SK-N-SH (cell line): Measurements from ENCODE around the gene MLLT6. TPM values are rescaled to one million over a fixed set of nuclear protein-coding genes. Genes with fewer than 3 reads are reported as not detected.

Experiments
- CTCF ChIA-PET: fragments of 300-600, 350-600 bp; formaldehyde crosslinking; extraction: SDS; loops from one replicate; lab custom pipeline; 2021; lab: Yijun Ruan, JAX
- POLR2A ChIA-PET: fragments of 350-600 bp; sonication (Branson Sonifier 250); formaldehyde crosslinking; extraction: SDS; loops from one replicate; lab custom pipeline; 2020; ENCODE audit warnings: antibody characterized with exemption, inconsistent platforms; lab: Yijun Ruan, JAX
- DNase-seq: peaks from one replicate; pipeline ENCODE4 v3.0.0; 2012
- H2AFZ ChIP-seq: fragments of 200-600 bp; sonication (generic); 2 replicates; pipeline ENCODE4 v1.8.1; 2016; ENCODE audit warnings: antibody characterized with exemption, mild to moderate bottlenecking, low read depth
- H3F3A ChIP-seq: fragments of 200-600 bp; sonication (generic); replicated peaks from 2 replicates; pipeline ENCODE3; 2016; ENCODE audit warnings: antibody characterized with exemption, mild to moderate bottlenecking; ENCODE audit not compliant: insufficient read depth
- H3K27ac ChIP-seq, 2 experiments: fragments of 200-500 bp in 1 of 2; fragments of 200-600 bp in 1 of 2; sonication (Bioruptor generic) in 1 of 2; sonication (generic), shearing (Covaris generic) in 1 of 2; 2 replicates each; pipeline versions ENCODE4 v1.5.1 to v1.6.1; 2014 to 2016; ENCODE audit warnings: low read depth in 2 of 2, inconsistent platforms in 1 of 2, low read length in 1 of 2, mild to moderate bottlenecking in 1 of 2, mixed read lengths in 1 of 2
- H3K27me3 ChIP-seq: fragments of 200-600 bp; sonication (generic), shearing (Covaris generic); 2 replicates; pipeline ENCODE4 v1.6.1; 2016; ENCODE audit warnings: mixed run types; ENCODE audit not compliant: insufficient read depth
- H3K36me3 ChIP-seq, 2 experiments: fragments of 200-500 bp in 1 of 2; fragments of 200-600 bp in 1 of 2; sonication (Bioruptor generic) in 1 of 2; sonication (generic) in 1 of 2; replicated peaks in 1 of 2; 2 replicates each; pipeline versions ENCODE3 to v1.5.1; 2014 to 2016; ENCODE audit warnings: low read length in 1 of 2, mild to moderate bottlenecking in 1 of 2; ENCODE audit not compliant: insufficient read depth in 2 of 2, control insufficient read depth in 1 of 2
- H3K4me1 ChIP-seq, 2 experiments: fragments of 200-500 bp in 1 of 2; fragments of 200-600 bp in 1 of 2; sonication (Bioruptor generic) in 1 of 2; sonication (generic), shearing (Covaris generic) in 1 of 2; 2 replicates each; pipeline versions ENCODE4 v1.5.1 to v1.6.1; 2014 to 2016; ENCODE audit warnings: low read depth in 1 of 2, low read length in 1 of 2, mixed run types in 1 of 2; ENCODE audit not compliant: insufficient read depth in 2 of 2, control insufficient read depth in 1 of 2
- H3K4me2 ChIP-seq: fragments of 200-600 bp; sonication (generic), shearing (Covaris generic); 2 replicates; pipeline ENCODE4 v1.6.1; 2017; ENCODE audit warnings: mixed run types
- H3K4me3 ChIP-seq, 2 experiments: fragments of 200-500 bp in 1 of 2; fragments of 200-600 bp in 1 of 2; sonication (Bioruptor generic) in 1 of 2; sonication (generic), shearing (Covaris generic) in 1 of 2; 2 replicates each; pipeline versions ENCODE4 v1.5.1 to v1.8.1; 2014 to 2016; ENCODE audit warnings: low read depth in 2 of 2, inconsistent platforms in 1 of 2, low read length in 1 of 2, mild to moderate bottlenecking in 1 of 2, mixed read lengths in 1 of 2, moderate library complexity in 1 of 2
- H3K79me2 ChIP-seq: fragments of 200-600 bp; sonication (generic); 2 replicates; pipeline ENCODE4 v1.8.1; 2017; ENCODE audit warnings: mild to moderate bottlenecking; ENCODE audit not compliant: insufficient read depth
- H3K9ac ChIP-seq: fragments of 200-600 bp; sonication (generic); 2 replicates; pipeline ENCODE4 v1.6.1; 2017; ENCODE audit warnings: mixed run types
- H3K9me2 ChIP-seq: fragments of 200-600 bp; sonication (generic); 2 replicates; pipeline ENCODE4 v1.6.1; 2017; ENCODE audit warnings: mixed run types
- H3K9me3 ChIP-seq: fragments of 200-600 bp; sonication (generic); 2 replicates; pipeline ENCODE4 v1.6.1; 2017; ENCODE audit warnings: mixed run types, mild to moderate bottlenecking, moderate library complexity
- H4K20me1 ChIP-seq: fragments of 200-600 bp; sonication (generic); 2 replicates; pipeline ENCODE4 v1.6.1; 2017; ENCODE audit warnings: mild to moderate bottlenecking, mixed run types; ENCODE audit not compliant: insufficient read depth
- CHD2 ChIP-seq: fragments of 150-350 bp; IDR thresholded peaks from 2 replicates; pipeline ENCODE4 v1.6.1; 2018; ENCODE audit warnings: low read length; ENCODE audit not compliant: partially characterized antibody
- FOXJ3 ChIP-seq: sonication (generic); formaldehyde crosslinking; IDR thresholded peaks from 2 replicates; pipeline ENCODE4 v1.5.1; 2020; ENCODE audit warnings: mild to moderate bottlenecking, missing genetic modification reagents
- GATA2 ChIP-seq: sonication (generic); formaldehyde crosslinking; IDR thresholded peaks from 2 replicates; pipeline ENCODE4 v1.5.0; 2020; ENCODE audit warnings: mild to moderate bottlenecking, missing genetic modification reagents
- IRF3 ChIP-seq: fragments of 150-350 bp; IDR thresholded peaks from 2 replicates; pipeline ENCODE4 v1.6.1; 2016; ENCODE audit warnings: mild to moderate bottlenecking, low read depth, low read length
- NFIC ChIP-seq: IDR thresholded peaks from 2 replicates; pipeline ENCODE4 v1.4.0; 2012; ENCODE audit warnings: borderline replicate concordance
- NRF1 ChIP-seq: IDR thresholded peaks from 2 replicates; pipeline ENCODE4 v1.6.1; 2012; ENCODE audit warnings: low read depth, mild to moderate bottlenecking, low read length
- RCOR1 ChIP-seq: fragments of 150-350 bp; IDR thresholded peaks from 2 replicates; pipeline ENCODE4 v1.6.1; 2017; ENCODE audit warnings: antibody characterized with exemption, low read length
- SMC3 ChIP-seq: IDR thresholded peaks from 2 replicates; pipeline ENCODE4 v1.6.1; 2012; ENCODE audit warnings: low read depth, low read length, improper control_type of control experiment
- TEAD4 ChIP-seq: IDR thresholded peaks from 2 replicates; pipeline ENCODE4 v1.4.0; 2012; ENCODE audit warnings: mild to moderate bottlenecking, borderline replicate concordance; ENCODE audit not compliant: insufficient read depth
- USF1 ChIP-seq: IDR thresholded peaks from 2 replicates; pipeline ENCODE4 v1.4.0; 2012; ENCODE audit warnings: low read depth, borderline replicate concordance
- USF2 ChIP-seq: fragments of 150-350 bp; IDR thresholded peaks from 2 replicates; pipeline ENCODE4 v1.6.1; 2017; ENCODE audit warnings: antibody characterized with exemption, low read length, low read depth, borderline replicate concordance
- WGBS: methylation state at CpG from one replicate; pipeline ENCODE4 v1.1.6; 2017; ENCODE audit warnings: low lambda C conversion rate; 5-methylcytosine and 5-hydroxymethylcytosine counted together
- polyA plus RNA-seq, 3 experiments: library from polyadenylated mRNA; depleted of rRNA; stranded (reverse); fragments of >200 nt; gene quantifications; 2 replicates each; pipeline ENCODE4 v1.2.3, GENCODE V29; 2012
- TF ChIP-seq, protein P1 (sequence below): IDR thresholded peaks from 2 replicates; pipeline ENCODE4 v1.6.1; 2012; ENCODE audit warnings: mild to moderate bottlenecking, low read depth, low read length, moderate library complexity

MLLT6 gene
- polyA plus RNA-seq, 1 of the 3 experiments (the other 2 are of a cell fraction) = 41.5 TPM

- TF ChIP-seq TEAD4 (0 out of 2 replicates have a peak, but pooled peaks have one; percentile 2), RCOR1 (peak; percentile 51; the same call in 1 of the 2 replicates), FOXJ3 (no peak), NRF1 (no peak), NFIC (peak; percentile 72), USF1 (peak; percentile 82; the same call in 1 of the 2 replicates)
Measured at GRCh38 chr17:38749223-38750043, 44.4 kb downstream of the MLLT6 start (continued).

- Histone ChIP-seq H3K4me2 (peak overlapping the region; percentile 100), H3K9me2 (no peaks in the 10 kb centered on the region), H3K36me3 (peaks cover 4 to 5% of the 10 kb centered on the region in 2 experiments), H3K4me1 (peaks cover 5 to 35% of the 10 kb centered on the region in 2 experiments; a peak in 1 of 4 replicates), H4K20me1 (peaks cover 21% of the 10 kb centered on the region), H3K27me3 (no peaks in the 10 kb centered on the region), H3K4me3 (peak overlapping the region; percentile 91 to 93), H3F3A (peaks cover 3% of the 10 kb centered on the region)
- POLR2A ChIA-PET = interaction anchor here (0.6 to 1.9 kb wide), 2 partner anchors 25 to 45 kb away, joined by 4 to 6 read pairs; partner anchors contain the start of gene MLLT6
- CTCF ChIA-PET = interaction anchor here (0.8 to 1.8 kb wide), 3 partner anchors 15 to 73 kb away, joined by 4 to 11 read pairs (median 4); no protein-coding TSS in a partner anchor
- WGBS = 4% methylated on average over 11 of the region's 12 CpGs
- no peak for TF ChIP-seq RCOR1
- TF ChIP-seq GATA2 (CRISPR knock-in tag) = no peak
- TF ChIP-seq USF2 = no peak
- TF ChIP-seq, protein P1, sequence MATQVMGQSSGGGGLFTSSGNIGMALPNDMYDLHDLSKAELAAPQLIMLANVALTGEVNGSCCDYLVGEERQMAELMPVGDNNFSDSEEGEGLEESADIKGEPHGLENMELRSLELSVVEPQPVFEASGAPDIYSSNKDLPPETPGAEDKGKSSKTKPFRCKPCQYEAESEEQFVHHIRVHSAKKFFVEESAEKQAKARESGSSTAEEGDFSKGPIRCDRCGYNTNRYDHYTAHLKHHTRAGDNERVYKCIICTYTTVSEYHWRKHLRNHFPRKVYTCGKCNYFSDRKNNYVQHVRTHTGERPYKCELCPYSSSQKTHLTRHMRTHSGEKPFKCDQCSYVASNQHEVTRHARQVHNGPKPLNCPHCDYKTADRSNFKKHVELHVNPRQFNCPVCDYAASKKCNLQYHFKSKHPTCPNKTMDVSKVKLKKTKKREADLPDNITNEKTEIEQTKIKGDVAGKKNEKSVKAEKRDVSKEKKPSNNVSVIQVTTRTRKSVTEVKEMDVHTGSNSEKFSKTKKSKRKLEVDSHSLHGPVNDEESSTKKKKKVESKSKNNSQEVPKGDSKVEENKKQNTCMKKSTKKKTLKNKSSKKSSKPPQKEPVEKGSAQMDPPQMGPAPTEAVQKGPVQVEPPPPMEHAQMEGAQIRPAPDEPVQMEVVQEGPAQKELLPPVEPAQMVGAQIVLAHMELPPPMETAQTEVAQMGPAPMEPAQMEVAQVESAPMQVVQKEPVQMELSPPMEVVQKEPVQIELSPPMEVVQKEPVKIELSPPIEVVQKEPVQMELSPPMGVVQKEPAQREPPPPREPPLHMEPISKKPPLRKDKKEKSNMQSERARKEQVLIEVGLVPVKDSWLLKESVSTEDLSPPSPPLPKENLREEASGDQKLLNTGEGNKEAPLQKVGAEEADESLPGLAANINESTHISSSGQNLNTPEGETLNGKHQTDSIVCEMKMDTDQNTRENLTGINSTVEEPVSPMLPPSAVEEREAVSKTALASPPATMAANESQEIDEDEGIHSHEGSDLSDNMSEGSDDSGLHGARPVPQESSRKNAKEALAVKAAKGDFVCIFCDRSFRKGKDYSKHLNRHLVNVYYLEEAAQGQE = no peak
- TF ChIP-seq CHD2 = no peak
- TF ChIP-seq TEAD4 = no peak
- no peak for TF ChIP-seq SMC3
- no peak for TF ChIP-seq NRF1
- TF ChIP-seq IRF3 = no peak
- TF ChIP-seq, all 33 proteins: peak for 0
- peak overlapping the region; percentile 63 to 98 for H3K27ac ChIP-seq
- no peak for DNase-seq
- H3K9me3 ChIP-seq = no peaks in the 10 kb centered on the region
- peak overlapping the region; percentile 61 for H2AFZ ChIP-seq
- H3K9ac ChIP-seq = peak overlapping the region; percentile 72; the same call in 1 of the 2 replicates
- peaks cover 67% of the 10 kb centered on the region for H3K79me2 ChIP-seq
Measured at GRCh38 chr17:38750044-38750311, 44.9 kb downstream of the MLLT6 start.
